Measurements from ENCODE around the gene GALNT10. TPM values are rescaled to one million over a fixed set of nuclear protein-coding genes. Genes with fewer than 3 reads are reported as not detected.

GALNT10 gene
- total and polyA plus RNA-seq, 10 of the 15 experiments (the other 5 are each of a cell fraction or from before 2014, with no cell fraction given): 3.9 to 35.4 (median 15.5) TPM

DNA sequence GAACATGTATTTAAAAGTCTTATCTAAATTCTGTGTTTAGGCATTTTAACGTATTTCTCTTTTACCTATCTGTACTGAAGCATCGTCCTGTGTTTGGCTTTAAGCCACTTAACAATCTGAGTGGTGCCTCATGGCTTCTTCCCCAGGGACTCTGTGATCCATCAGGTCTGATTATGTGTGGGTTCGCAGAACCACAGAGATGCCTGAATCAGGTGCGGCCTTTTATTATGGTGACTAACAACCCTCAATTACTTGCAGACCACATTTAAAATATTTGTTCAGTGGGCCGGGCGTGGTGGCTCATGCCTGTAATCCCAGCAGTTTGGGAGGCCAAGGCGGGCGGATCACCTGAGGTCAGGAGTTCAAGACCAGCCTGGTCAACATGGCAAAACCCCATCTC lies 215.7 kb downstream of the GALNT10 start:
- H2AFZ ChIP-seq (ENCODE audit: control insufficient read depth, low read depth, low read length): no peak overlapping the region
- H3K9ac ChIP-seq (ENCODE audit: control insufficient read depth, insufficient read depth, low read length): no peak overlapping the region
- no peak for FAIRE-seq
- ATAC-seq: no peak
- DNase-seq (ENCODE audit: low read depth, low spot score): no peak
- H3K27ac ChIP-seq (ENCODE audit: control insufficient read depth, insufficient read depth): no peak overlapping the region
- intact Hi-C loops (cut with micrococcal nuclease; ENCODE audit: unreplicated experiment) (no loop called here), in situ Hi-C loops (cut with MboI) (no loop called here)
- ChIA-PET RAD21 (ENCODE audit: unreplicated experiment) (interaction anchor here (0.7 to 4.8 kb wide), 18 partner anchors 16 to 521 kb away, joined by 3 to 106 read pairs (median 14); partner anchors contain the start of gene GALNT10), SMC1A (ENCODE audit: uncharacterized antibody, unreplicated experiment) (interaction anchor here (1.2 to 7.5 kb wide), 9 partner anchors 16 to 331 kb away, joined by 3 to 129 read pairs (median 17); partner anchors contain the start of gene GALNT10), POLR2A (interaction anchor here (0.6 kb wide), 1 partner anchor 61 kb away, joined by 6 read pairs; no protein-coding TSS in a partner anchor), CTCF (interaction anchor here (0.8 to 6.3 kb wide), 28 partner anchors 9 to 441 kb away, joined by 3 to 106 read pairs (median 10); partner anchors contain the start of gene GALNT10)
- no peak overlapping the region for H3K4me2 ChIP-seq (ENCODE audit: control insufficient read depth, insufficient read depth)
- H3K4me1 ChIP-seq (ENCODE audit: control insufficient read depth, insufficient read depth, low read length): peaks cover 4% of the 10 kb centered on the region; the same call in 1 of the 2 replicates
- no peaks in the 10 kb centered on the region for H4K20me1 ChIP-seq (ENCODE audit: control insufficient read depth, insufficient read depth)
- BruUV-seq (replicated peaks): no TSS peak
- H3K9me3 ChIP-seq (replicated peaks; ENCODE audit: control insufficient read depth, insufficient read depth, low read length): no peaks in the 10 kb centered on the region
- H3K79me2 ChIP-seq (ENCODE audit: control insufficient read depth, insufficient read depth, low read length): no peaks in the 10 kb centered on the region
- H3K36me3 ChIP-seq (ENCODE audit: control insufficient read depth in 2 of 2, insufficient read depth in 2 of 2, low read length in 1 of 2): peaks cover 0 to 9% of the 10 kb centered on the region in 2 experiments; a peak in 1 of 4 replicates
- TF ChIP-seq SUZ12 (IDR thresholded peaks at IDR 0.05; ENCODE audit: unreplicated experiment): no peak
- TF ChIP-seq BCL11A (IDR thresholded peaks at IDR 0.05; ENCODE audit: low read depth, low read length): no peak
- no peak for TF ChIP-seq RBBP5 (conservative IDR thresholded peaks at IDR 0.05)
- TF ChIP-seq SP1 (IDR thresholded peaks at IDR 0.05; ENCODE audit: low read depth, low read length): no peak
- no peak overlapping the region for H3K4me3 ChIP-seq
- H3K27me3 ChIP-seq (replicated peaks in 1 of 2; ENCODE audit: control insufficient read depth in 2 of 2, insufficient read depth in 2 of 2, low read length in 1 of 2): no peaks in the 10 kb centered on the region
- WGBS (ENCODE audit: insufficient coverage, insufficient replicate concordance, low lambda C conversion rate, missing lambda C conversion rate): 98% methylated on average over 8 of the region's 8 CpGs

DNA sequence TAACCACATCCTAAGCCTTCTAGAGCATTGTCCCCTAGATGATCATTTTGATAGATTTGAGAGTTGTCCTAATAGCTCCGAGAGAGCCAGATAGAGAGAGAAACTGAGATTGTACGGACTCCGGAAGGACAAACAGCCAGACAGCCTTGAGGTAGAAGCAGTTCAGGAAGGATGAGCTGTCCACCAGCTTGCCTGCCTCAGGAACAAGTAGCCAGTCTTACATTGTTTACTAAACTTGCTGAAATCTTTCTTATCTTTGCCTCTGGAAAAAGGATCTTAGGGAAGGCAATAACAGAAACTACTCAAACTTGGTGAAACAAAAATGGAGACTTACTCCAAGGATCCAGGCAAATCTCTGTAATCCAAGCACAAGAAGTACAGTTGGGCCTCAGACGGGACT lies 216.3 kb downstream of the GALNT10 start:
- in situ Hi-C loops (cut with MboI): no loop called here
- no peak for DNase-seq (ENCODE audit: low read depth, low spot score)
- ChIA-PET POLR2A (interaction anchor here (0.6 kb wide), 1 partner anchor 61 kb away, joined by 6 read pairs; no protein-coding TSS in a partner anchor), SMC1A (ENCODE audit: uncharacterized antibody, unreplicated experiment) (interaction anchor here (0.7 to 7.5 kb wide), 6 partner anchors 61 to 602 kb away, joined by 3 to 129 read pairs (median 4); no protein-coding TSS in a partner anchor), RAD21 (ENCODE audit: unreplicated experiment) (interaction anchor here (1.3 to 4.8 kb wide), 2 partner anchors 80 to 334 kb away, joined by 3 to 106 read pairs; no protein-coding TSS in a partner anchor), CTCF (interaction anchor here (0.7 to 6.3 kb wide), 7 partner anchors 18 to 433 kb away, joined by 3 to 71 read pairs (median 4); partner anchors contain the start of gene GALNT10)
- H3K27me3 ChIP-seq (replicated peaks in 1 of 2; ENCODE audit: control insufficient read depth in 2 of 2, insufficient read depth in 2 of 2, low read length in 1 of 2): no peaks in the 10 kb centered on the region
- peaks cover 0 to 9% of the 10 kb centered on the region in 2 experiments; a peak in 1 of 4 replicates for H3K36me3 ChIP-seq (ENCODE audit: control insufficient read depth in 2 of 2, insufficient read depth in 2 of 2, low read length in 1 of 2)
- no peaks in the 10 kb centered on the region for H3K9me3 ChIP-seq (replicated peaks; ENCODE audit: control insufficient read depth, insufficient read depth, low read length)
- peaks cover 4% of the 10 kb centered on the region; the same call in 1 of the 2 replicates for H3K4me1 ChIP-seq (ENCODE audit: control insufficient read depth, insufficient read depth, low read length)
- FAIRE-seq: no peak
- H3K4me3 ChIP-seq: no peak overlapping the region
- no peak overlapping the region for H2AFZ ChIP-seq (ENCODE audit: control insufficient read depth, low read depth, low read length)
- no peaks in the 10 kb centered on the region for H4K20me1 ChIP-seq (ENCODE audit: control insufficient read depth, insufficient read depth)
- H3K79me2 ChIP-seq (ENCODE audit: control insufficient read depth, insufficient read depth, low read length): no peaks in the 10 kb centered on the region
- no peak for ATAC-seq
- no TSS peak for BruUV-seq (replicated peaks)
- H3K9ac ChIP-seq (ENCODE audit: control insufficient read depth, insufficient read depth, low read length): no peak overlapping the region
- TF ChIP-seq POU2F2 (IDR thresholded peaks at IDR 0.05; ENCODE audit: borderline replicate concordance, low read depth, low read length): no peak
- TF ChIP-seq POLR2A (IDR thresholded peaks at IDR 0.05; ENCODE audit: low read depth, low read length): no peak
- TF ChIP-seq, protein P1, sequence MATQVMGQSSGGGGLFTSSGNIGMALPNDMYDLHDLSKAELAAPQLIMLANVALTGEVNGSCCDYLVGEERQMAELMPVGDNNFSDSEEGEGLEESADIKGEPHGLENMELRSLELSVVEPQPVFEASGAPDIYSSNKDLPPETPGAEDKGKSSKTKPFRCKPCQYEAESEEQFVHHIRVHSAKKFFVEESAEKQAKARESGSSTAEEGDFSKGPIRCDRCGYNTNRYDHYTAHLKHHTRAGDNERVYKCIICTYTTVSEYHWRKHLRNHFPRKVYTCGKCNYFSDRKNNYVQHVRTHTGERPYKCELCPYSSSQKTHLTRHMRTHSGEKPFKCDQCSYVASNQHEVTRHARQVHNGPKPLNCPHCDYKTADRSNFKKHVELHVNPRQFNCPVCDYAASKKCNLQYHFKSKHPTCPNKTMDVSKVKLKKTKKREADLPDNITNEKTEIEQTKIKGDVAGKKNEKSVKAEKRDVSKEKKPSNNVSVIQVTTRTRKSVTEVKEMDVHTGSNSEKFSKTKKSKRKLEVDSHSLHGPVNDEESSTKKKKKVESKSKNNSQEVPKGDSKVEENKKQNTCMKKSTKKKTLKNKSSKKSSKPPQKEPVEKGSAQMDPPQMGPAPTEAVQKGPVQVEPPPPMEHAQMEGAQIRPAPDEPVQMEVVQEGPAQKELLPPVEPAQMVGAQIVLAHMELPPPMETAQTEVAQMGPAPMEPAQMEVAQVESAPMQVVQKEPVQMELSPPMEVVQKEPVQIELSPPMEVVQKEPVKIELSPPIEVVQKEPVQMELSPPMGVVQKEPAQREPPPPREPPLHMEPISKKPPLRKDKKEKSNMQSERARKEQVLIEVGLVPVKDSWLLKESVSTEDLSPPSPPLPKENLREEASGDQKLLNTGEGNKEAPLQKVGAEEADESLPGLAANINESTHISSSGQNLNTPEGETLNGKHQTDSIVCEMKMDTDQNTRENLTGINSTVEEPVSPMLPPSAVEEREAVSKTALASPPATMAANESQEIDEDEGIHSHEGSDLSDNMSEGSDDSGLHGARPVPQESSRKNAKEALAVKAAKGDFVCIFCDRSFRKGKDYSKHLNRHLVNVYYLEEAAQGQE (IDR thresholded peaks at IDR 0.05; ENCODE audit: low read depth, low read length): no peak
- no peak for TF ChIP-seq KAT2A (conservative IDR thresholded peaks at IDR 0.05; ENCODE audit: control insufficient read depth, low read depth, low read length)
- TF ChIP-seq, protein P2, sequence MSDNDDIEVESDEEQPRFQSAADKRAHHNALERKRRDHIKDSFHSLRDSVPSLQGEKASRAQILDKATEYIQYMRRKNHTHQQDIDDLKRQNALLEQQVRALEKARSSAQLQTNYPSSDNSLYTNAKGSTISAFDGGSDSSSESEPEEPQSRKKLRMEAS (IDR thresholded peaks at IDR 0.05; ENCODE audit: low read depth, low read length): no peak
- TF ChIP-seq, protein P3, sequence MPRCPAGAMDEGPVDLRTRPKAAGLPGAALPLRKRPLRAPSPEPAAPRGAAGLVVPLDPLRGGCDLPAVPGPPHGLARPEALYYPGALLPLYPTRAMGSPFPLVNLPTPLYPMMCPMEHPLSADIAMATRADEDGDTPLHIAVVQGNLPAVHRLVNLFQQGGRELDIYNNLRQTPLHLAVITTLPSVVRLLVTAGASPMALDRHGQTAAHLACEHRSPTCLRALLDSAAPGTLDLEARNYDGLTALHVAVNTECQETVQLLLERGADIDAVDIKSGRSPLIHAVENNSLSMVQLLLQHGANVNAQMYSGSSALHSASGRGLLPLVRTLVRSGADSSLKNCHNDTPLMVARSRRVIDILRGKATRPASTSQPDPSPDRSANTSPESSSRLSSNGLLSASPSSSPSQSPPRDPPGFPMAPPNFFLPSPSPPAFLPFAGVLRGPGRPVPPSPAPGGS (IDR thresholded peaks at IDR 0.05; ENCODE audit: borderline replicate concordance, insufficient read depth, low read depth, low read length, poor library complexity, severe bottlenecking): no peak
- TF ChIP-seq BHLHE40 (IDR thresholded peaks at IDR 0.05; ENCODE audit: borderline replicate concordance in 1 of 2, low read depth in 2 of 2, low read length in 1 of 2): no peak
- intact Hi-C loops (cut with micrococcal nuclease; ENCODE audit: unreplicated experiment): no loop called here
- H3K4me2 ChIP-seq (ENCODE audit: control insufficient read depth, insufficient read depth): no peak overlapping the region
- WGBS (ENCODE audit: insufficient coverage, insufficient replicate concordance, low lambda C conversion rate, missing lambda C conversion rate): 100% methylated on average over 4 of the region's 4 CpGs
- no peak overlapping the region for H3K27ac ChIP-seq (ENCODE audit: control insufficient read depth, insufficient read depth)
